HG03097 (cell line): ENCODE results near the gene NUP210L.
"Not testable (repeated sequence)": the region's sequence is repeated elsewhere in the genome, so short reads cannot be mapped to it uniquely, and the experiment has no call there.

Experiments used
- ATAC-seq: cut with Tn5 transposase; IDR thresholded peaks from one replicate; pipeline ENCODE4 v1.9.1; 2021; ENCODE audit not compliant: unreplicated experiment, low FRiP score

NUP210L gene

DNA sequence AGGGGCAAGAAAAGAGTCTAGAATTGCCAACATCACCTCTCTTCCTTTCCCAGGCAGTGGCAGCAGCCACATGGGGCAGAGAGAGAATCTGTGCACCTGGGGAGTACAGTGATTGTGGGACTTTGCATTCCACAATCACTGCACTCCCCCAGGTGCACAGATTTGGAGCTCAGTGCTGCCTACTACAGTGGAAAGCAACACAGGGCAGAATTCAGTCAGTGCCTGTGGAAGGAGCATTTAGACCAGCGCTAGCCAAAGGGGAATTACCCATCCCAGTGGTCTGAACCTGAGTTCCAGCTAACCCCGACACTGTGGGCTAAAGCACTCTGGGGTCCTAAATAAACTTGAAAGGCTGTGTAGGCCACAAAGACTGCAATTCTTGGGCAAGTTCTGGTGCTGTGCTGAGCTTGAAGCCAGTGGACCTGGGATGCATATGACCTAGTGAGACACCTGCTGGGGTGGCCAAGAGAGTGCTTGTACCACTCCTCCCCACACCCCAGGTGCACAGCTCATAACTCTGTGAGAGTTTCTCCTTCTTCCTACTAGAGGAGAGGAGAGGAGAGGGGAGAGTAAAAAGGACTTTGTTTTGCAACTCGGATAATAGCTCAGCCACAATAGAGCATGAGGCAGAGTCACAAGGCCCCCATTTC, 50.3 kb downstream of the NUP210L start:
- no peak for ATAC-seq

DNA sequence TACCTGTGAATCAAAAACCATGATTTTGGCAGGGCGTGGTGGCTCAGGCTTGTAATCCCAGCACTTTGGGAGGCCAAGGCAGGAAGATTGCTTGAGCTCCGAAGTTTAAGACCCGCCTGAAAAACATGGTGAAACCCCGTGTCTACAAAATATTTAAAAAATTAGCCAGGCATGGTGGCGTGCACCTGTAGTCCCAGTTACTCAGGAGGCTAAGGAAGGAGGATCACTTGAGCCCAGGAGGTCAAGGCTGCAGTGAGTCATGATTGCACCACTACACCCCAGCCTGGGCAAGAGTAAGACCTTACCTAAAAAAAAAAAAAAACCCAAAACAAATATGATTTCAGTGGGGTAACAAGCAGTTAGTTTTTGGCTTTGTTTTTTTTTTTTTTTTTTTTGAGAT, 54.7 kb downstream of the NUP210L start:
- not testable (repeated sequence) for ATAC-seq

DNA sequence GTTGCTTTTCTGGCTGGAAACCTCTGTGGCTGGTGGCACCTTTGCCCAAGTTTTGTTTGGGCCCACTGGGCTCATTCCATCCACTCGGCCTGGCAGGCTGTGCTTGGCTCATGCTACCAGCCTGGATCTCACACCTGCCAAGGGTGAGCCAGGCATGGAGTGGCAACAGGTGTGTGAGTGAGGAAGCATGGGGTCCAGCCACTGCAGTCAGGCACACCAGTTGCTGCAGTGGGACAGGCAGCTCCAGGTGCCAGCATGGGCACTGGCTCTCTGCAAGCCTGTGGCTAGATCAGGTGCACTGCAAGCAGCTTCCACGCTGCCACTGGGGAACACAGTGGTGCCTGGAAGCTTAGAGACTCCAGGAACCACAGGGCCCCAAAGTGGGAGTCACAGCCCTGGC, 57.0 kb downstream of the NUP210L start:
- ATAC-seq = no peak

- ATAC-seq = no peak
Measured at GRCh38 chr1:154095456-154096060, 59.3 kb downstream of the NUP210L start.

DNA sequence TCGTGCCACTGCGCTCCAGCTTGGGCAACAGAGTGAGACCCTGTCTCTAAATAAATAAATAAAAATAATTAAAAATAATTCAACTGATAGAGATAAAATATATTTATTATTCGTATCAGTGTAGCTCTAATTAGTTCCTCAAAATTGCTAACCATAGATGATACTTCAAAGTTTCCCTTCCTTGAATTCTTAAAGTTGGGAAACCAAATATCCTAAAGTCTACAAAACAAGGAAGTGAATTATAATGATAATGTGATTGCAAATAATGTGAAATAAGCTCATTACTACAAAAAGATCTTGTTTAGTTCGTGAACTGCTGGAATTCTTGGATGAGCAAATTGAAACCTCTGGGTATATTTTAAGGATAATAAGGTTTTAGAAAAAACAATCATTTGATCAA, 60.5 kb downstream of the NUP210L start:
- no peak for ATAC-seq

- no peak for ATAC-seq
Measured at GRCh38 chr1:154093699-154094098, 61.2 kb downstream of the NUP210L start.

- ATAC-seq = no peak
Measured at GRCh38 chr1:154091706-154092105, 63.2 kb downstream of the NUP210L start.

DNA sequence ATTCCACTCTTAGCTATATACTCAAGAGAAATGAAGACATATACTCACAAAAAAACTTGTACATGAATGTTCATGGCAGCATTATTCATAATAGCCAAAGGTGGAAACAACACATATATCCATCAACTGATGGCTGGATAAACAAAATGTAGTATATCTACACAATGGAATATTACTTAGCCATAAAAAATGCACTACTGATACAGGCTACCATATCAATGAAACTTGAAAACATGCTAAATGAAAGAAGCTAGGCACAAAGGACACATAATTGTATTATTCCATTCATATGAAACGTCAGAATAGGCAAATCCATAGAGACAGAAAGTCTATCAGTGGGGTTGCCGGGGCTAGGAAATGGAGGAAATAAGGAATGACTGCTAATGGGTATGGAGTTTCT, 67.3 kb downstream of the NUP210L start:
- ATAC-seq = no peak

DNA sequence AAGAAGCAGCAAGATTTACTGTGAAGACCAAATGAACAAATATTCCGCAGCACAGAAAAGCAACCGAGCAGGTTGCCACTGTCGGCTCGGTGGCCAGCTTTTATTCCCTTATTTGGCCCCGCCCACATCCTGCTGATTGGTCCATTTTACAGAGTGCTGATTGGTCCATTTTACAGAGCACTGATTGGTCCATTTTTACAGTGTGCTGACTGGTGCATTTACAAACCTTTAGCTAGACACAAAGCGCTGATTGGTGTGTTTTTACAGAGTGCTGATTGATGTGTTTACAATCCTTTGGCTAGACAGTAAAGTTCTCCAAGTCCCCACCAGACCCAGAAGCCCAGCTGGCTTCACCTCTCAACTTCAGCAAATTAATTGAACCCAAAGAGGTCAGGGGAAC, 71.8 kb downstream of the NUP210L start:
- not testable (repeated sequence) for ATAC-seq

DNA sequence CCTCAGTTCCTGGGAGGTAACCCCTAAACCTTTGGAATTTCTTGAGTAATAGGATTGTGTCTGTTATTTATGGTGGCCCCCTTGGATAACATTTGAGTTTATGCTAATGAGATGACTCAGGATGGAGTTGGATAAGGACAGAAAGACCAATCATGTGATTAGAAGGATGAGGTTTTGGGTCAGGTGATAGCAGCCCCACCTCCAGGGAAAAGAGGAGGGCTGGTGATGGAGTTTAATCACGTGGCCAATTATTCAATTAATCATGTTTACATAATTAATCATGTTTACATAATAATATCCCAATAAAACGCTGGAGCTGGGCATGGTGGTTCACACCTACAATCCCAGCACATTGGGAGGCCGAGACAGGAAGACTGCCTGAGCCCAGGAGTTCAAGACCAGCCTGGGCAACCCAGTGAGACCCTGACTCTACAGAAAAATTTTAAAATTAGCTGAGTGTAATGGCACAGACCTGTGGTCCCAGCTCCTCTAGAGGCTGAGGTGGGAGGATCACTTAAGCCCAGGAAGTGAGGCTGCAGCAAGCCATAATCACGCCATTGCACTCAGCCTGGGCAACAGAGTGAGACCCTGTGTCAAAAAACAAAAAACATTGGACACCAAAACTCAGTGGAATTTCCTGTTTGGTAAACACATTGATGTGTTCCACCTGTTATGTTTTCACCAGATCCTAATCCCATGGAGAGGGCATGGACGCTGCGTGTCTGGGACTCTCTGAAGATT, 73.3 kb downstream of the NUP210L start:
- no peak for ATAC-seq

GRCh38 chr1:154076413-154076812, 78.5 kb downstream of the NUP210L start:
- no peak for ATAC-seq

GRCh38 chr1:154075746-154076145, 79.1 kb downstream of the NUP210L start:
- ATAC-seq = no peak

DNA sequence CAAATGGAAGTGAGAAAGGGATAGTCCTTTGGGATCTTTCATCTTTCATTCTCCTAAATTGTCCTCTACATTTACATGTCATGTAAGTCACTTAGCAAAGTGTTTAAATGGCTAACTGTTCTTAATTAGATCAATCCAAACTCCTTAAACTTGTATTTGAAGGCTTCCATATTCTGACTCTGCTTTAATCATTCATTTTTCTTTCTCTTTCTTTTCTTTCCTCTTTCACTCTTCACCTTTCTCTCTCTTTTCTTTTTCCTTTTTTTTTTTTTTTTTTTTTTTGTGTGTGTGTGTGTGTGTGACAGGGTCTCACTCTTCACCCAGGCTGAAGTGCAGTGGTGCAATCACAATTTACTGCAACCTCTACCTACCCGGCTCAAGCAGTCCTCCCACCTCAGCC, 92.6 kb downstream of the NUP210L start:
- ATAC-seq = no peak

- ATAC-seq = not testable (repeated sequence)
Measured at GRCh38 chr1:154047436-154047835, 107.4 kb downstream of the NUP210L start.

DNA sequence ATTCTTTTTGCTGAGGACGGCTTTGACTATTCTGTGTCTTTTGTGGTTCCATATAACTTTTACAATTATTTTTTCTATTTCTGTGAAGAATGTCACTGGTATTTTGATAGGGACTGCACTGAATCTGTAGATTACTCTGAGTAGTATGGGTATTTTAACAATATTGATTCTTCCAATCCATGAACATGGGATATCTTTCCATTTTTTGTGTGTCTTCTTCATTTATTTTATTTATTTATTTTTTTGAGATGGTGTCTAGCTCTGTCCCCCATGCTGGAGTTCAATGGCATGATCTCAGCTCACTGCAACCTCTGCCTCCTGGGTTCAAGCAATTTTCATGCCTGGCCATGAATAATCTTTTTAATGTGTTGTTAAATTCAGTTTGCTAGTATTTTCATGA, 121.2 kb downstream of the NUP210L start:
- ATAC-seq = not testable (repeated sequence)

- no peak for ATAC-seq
Measured at GRCh38 chr1:154019940-154020339, 134.9 kb downstream of the NUP210L start.

DNA sequence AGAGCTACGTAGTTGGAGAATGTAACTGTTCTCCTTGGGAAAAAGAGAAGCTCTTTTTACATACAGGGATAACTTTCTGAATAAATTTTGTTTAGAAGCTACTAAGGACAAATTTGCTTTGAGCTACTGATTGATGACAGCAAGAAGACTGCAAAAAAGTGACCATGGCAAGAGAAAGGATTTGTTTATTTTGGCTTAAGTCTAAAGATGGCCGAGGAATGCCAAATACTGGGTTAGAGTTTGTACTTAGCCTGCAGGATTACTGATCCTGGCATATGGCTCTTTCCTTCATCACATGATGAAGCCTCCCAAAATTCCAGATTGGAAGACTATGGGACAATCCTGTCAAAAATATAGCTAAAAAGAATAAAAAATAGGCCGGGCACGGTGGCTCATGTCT, 135.6 kb downstream of the NUP210L start:
- ATAC-seq = no peak

DNA sequence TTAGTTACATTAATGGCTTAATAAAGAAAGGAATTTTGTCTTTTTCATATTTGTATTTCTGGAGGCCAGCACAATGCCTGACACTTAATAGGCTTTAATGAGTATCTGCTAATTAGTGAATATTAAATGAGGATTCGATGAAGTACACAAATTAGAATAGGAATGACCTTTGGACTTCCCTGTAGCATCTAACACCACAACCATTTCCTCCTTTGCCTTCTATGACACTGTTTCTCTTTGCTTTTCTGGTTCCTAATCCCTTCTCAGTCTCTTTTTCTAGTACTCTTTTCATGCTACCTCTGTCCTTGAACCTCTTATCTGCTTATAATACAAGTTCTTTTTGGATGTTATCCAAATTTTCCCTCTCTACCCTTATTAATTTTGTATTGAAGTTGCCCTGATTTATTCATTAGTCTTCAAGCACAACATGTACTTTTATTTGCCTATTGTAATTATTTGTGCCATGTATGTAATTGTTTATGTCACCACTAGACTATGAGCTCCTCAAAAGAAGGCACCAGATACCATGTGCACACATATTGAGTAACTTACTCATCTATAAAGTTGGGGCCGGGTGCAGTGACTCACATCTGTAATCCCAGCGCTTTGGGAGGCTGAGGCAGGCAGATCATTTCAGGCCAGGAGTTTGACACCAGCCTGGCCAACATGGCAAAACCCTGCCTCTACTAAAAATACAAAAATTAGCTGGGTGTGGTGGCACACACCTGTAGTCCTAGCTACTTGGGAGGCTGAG, 140.5 kb downstream of the NUP210L start:
- ATAC-seq = no peak

- not testable (repeated sequence) for ATAC-seq
Measured at GRCh38 chr1:154012543-154012942, 142.3 kb downstream of the NUP210L start.

- ATAC-seq = no peak
Measured at GRCh38 chr1:154012129-154012528, 142.7 kb downstream of the NUP210L start.

GRCh38 chr1:154006136-154006535, 148.7 kb downstream of the NUP210L start:
- ATAC-seq = no peak
